K562 (cell line): ENCODE results near the gene NUP210. TPM values are rescaled to one million over a fixed set of nuclear protein-coding genes. Genes with fewer than 3 reads are reported as not detected.
A peak's percentile ranks its signal among the peaks of the same experiment; 100 is the strongest.

ENCODE experiments used
- ATAC-seq: fragments of 200-7000 bp; cut with Tn5 transposase; 3 replicates; pipeline ENCODE4 v1.9.1; 2020; ENCODE audit warnings: moderate library complexity
- BruUV-seq: library from RNA; stranded (reverse); fragments of 400-500 nt; replicated peaks from 2 replicates; lab custom pipeline; 2021; lab: Mats Ljungman, UMichigan
- CTCF ChIA-PET: fragments of 300-600 bp; formaldehyde crosslinking; extraction: SDS; loops from one replicate; lab custom pipeline; 2021; ENCODE audit warnings: low intra/inter-chr PET ratio; lab: Yijun Ruan, JAX
- POLR2A ChIA-PET: fragments of 300-600, 350-650 bp; sonication (Branson Sonifier 250); formaldehyde crosslinking; extraction: SDS; loops from one replicate; lab custom pipeline; 2021; ENCODE audit warnings: antibody characterized with exemption, inconsistent platforms; lab: Yijun Ruan, JAX
- DNase-seq, 4 experiments: peaks; one replicate each; pipeline versions ENCODE4 v3.0.0 to v3.0.0-alpha.2; 2011 to 2018; ENCODE audit warnings: low spot score in 3 of 4, mixed read lengths in 3 of 4; ENCODE audit errors: extremely low read depth in 1 of 4
- FAIRE-seq: peaks from 2 replicates; lab custom pipeline; 2011; peaks lifted over from hg19 to GRCh38; lab: Jason Lieb, UNC
- H2AFZ ChIP-seq: 2 replicates; pipeline ENCODE4 v1.6.0; 2011; ENCODE audit warnings: low read depth, low read length, control low read depth, inconsistent platforms
- H3K27ac ChIP-seq: fragments of 200-600 bp; 3 replicates; pipeline ENCODE4 v1.8.0; 2011; ENCODE audit warnings: low read depth, mild to moderate bottlenecking, control low read depth, inconsistent platforms, low read length, moderate library complexity, mixed read lengths; ENCODE audit errors: extremely low read depth
- H3K27me3 ChIP-seq, 2 experiments: fragments of 300-600 bp in 1 of 2; 2 replicates in 1 of 2; 3 replicates in 1 of 2; pipeline versions ENCODE4 v1.6.0 to v1.8.0; 2011; ENCODE audit warnings: inconsistent platforms in 2 of 2, low read length in 2 of 2, mild to moderate bottlenecking in 1 of 2, mixed read lengths in 1 of 2, moderate library complexity in 1 of 2; ENCODE audit not compliant: control insufficient read depth in 2 of 2, insufficient read depth in 2 of 2
- H3K36me3 ChIP-seq: fragments of 300-600 bp; 3 replicates; pipeline ENCODE4 v1.8.0; 2011; ENCODE audit warnings: mild to moderate bottlenecking, low read length, inconsistent platforms; ENCODE audit not compliant: control insufficient read depth, insufficient read depth
- H3K4me1 ChIP-seq, 2 experiments: fragments of 200-600 bp in 1 of 2; replicated peaks in 1 of 2; 2 replicates in 1 of 2; 3 replicates in 1 of 2; pipeline versions ENCODE4 v1.5.1 to v1.8.0; 2011; ENCODE audit warnings: inconsistent platforms in 2 of 2, low read length in 2 of 2, mild to moderate bottlenecking in 1 of 2, mixed read lengths in 1 of 2, moderate library complexity in 1 of 2; ENCODE audit not compliant: control insufficient read depth in 2 of 2, insufficient read depth in 2 of 2
- H3K4me2 ChIP-seq: 2 replicates; pipeline ENCODE4 v1.6.1; 2011; ENCODE audit warnings: low read length, control low read depth, inconsistent platforms, mixed read lengths; ENCODE audit not compliant: insufficient read depth
- H3K4me3 ChIP-seq: fragments of 200-600 bp; sonication (generic), shearing (Covaris generic); 2 replicates; pipeline ENCODE4 v1.5.1; 2016; ENCODE audit warnings: control low read depth, inconsistent platforms
- H3K79me2 ChIP-seq: fragments of 200-600 bp; 3 replicates; pipeline ENCODE4 v1.8.0; 2011; ENCODE audit warnings: low read length, inconsistent platforms; ENCODE audit not compliant: control insufficient read depth, insufficient read depth
- H3K9ac ChIP-seq, 2 experiments: 2 replicates each; pipeline versions ENCODE4 v1.6.0 to v1.6.1; 2011; ENCODE audit warnings: low read depth in 2 of 2, low read length in 2 of 2, control low read depth in 1 of 2, inconsistent platforms in 1 of 2, mild to moderate bottlenecking in 1 of 2, mixed read lengths in 1 of 2; ENCODE audit not compliant: insufficient read depth in 1 of 2
- H3K9me1 ChIP-seq: one replicate; pipeline ENCODE4 v1.6.0; 2011; ENCODE audit warnings: inconsistent platforms, mild to moderate bottlenecking, low read length, moderate library complexity; ENCODE audit not compliant: control insufficient read depth, insufficient read depth
- H3K9me3 ChIP-seq: replicated peaks from 2 replicates; pipeline ENCODE4 v1.5.1; 2011; ENCODE audit warnings: low read depth, low read length, inconsistent platforms; ENCODE audit not compliant: control insufficient read depth, insufficient read depth
- H4K20me1 ChIP-seq: replicated peaks from 2 replicates; pipeline ENCODE4 v1.6.1; 2011; ENCODE audit warnings: low read length, inconsistent platforms, mixed read lengths; ENCODE audit not compliant: control insufficient read depth, insufficient read depth
- SIN3A ChIP-seq, 2 experiments: fragments of 150-350 bp in 1 of 2; IDR thresholded peaks; 2 replicates each; pipeline ENCODE4 v1.6.1; 2011 to 2016; ENCODE audit warnings: borderline replicate concordance in 2 of 2, low read depth in 2 of 2, low read length in 2 of 2, mild to moderate bottlenecking in 2 of 2, moderate library complexity in 2 of 2; ENCODE audit not compliant: control insufficient read depth in 1 of 2
- WGBS: fragments of 100-300 bp; shearing (Covaris generic); methylation state at CpG from one replicate; pipeline ENCODE4 v1.1.6; 2016; ENCODE audit warnings: low coverage, mixed read lengths; ENCODE audit not compliant: insufficient coverage; ENCODE audit errors: missing lambda C conversion rate; 5-methylcytosine and 5-hydroxymethylcytosine counted together
- in situ Hi-C: fragments of 300-500 bp; cut with MboI; formaldehyde crosslinking; loops from 4 replicates; pipeline ENCODE4 v1.15.0; 2018; ENCODE audit warnings: inconsistent platforms, mixed read lengths
- intact Hi-C: fragments of 100-400 bp; cut with micrococcal nuclease; formaldehyde crosslinking; loops from 2 replicates; pipeline ENCODE4 v1.14.2; 2022
- polyA plus RNA-seq, 8 experiments: library from polyadenylated mRNA; depleted of rRNA in 4 of 8; stranded (reverse) in 5 of 8; unstranded in 3 of 8; fragments of >200 nt; fragmentation: Nextera tagmentation in 2 of 8; fragmentation: Illumina TruSeq in 1 of 8; extraction: Ambion mirVana in 2 of 8; extraction: Trizol in 1 of 8; gene quantifications; 2 replicates each; pipeline versions ENCODE4 v1.2.1 to v1.2.3, GENCODE V29; 2011 to 2014; ENCODE audit warnings: inconsistent platforms in 1 of 8, missing spikeins in 1 of 8
- total RNA-seq, 7 experiments: library from RNA; depleted of rRNA in 6 of 7; stranded (reverse); fragments of >200 nt in 6 of 7; fragmentation: Illumina TruSeq in 2 of 7; extraction: Trizol in 2 of 7; gene quantifications; 2 replicates each; pipeline versions ENCODE4 v1.2.1 to v1.2.3, GENCODE V29; 2011 to 2021; ENCODE audit warnings: low replicate concordance in 1 of 7
- TF ChIP-seq, protein P1 (sequence below): sonication (generic); formaldehyde crosslinking; IDR thresholded peaks from 2 replicates; pipeline ENCODE4 v1.8.0; 2022; ENCODE audit warnings: mild to moderate bottlenecking, missing genetic modification reagents

Gene NUP210
- total and polyA plus RNA-seq, 9 of the 15 experiments (the other 6 are each of a cell fraction or from before 2014, with no cell fraction given): 1.2 to 138 (median 44.0) TPM

DNA sequence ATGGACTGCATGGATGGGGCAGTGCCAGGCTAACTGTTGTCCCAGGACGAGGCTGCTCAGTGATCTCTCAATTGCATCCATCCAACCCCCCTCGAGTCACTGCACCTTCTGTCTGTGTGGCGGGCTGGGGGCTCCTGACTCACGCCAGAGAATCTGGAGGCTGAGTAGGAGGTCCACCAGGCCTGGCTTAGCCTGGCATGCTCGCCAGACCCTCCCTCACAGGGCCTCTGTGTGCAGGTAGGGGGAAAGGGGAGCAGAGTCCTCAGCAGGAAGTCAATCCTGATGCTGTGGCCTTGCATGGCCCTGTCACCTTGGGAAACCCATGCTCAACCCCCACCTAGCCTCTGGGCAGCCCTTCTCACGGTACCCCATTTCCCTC, 140.6 kb downstream of the NUP210 start:
- Histone ChIP-seq H3K27ac (no peak overlapping the region), H2AFZ (no peak overlapping the region), H3K27me3 (peaks cover 41 to 75% of the 10 kb centered on the region in 2 experiments), H3K4me1 (peaks cover 8 to 31% of the 10 kb centered on the region in 2 experiments; a peak in 4 of 5 replicates), H4K20me1 (peaks cover 30% of the 10 kb centered on the region), H3K9ac (peak overlapping the region in 1 of 2 experiments; percentile 3; a peak in 1 of 4 replicates), H3K9me3 (no peaks in the 10 kb centered on the region; the same call in 1 of the 2 replicates), H3K9me1 (no peaks in the 10 kb centered on the region), H3K4me2 (no peak overlapping the region), H3K36me3 (no peaks in the 10 kb centered on the region), H3K4me3 (no peak overlapping the region), H3K79me2 (no peaks in the 10 kb centered on the region)
- TF ChIP-seq SIN3A (IDR thresholded peaks at IDR 0.05; ENCODE audit: borderline replicate concordance in 2 of 2, control insufficient read depth in 1 of 2, low read depth in 2 of 2, low read length in 2 of 2): no peak
- TF ChIP-seq, protein P1, sequence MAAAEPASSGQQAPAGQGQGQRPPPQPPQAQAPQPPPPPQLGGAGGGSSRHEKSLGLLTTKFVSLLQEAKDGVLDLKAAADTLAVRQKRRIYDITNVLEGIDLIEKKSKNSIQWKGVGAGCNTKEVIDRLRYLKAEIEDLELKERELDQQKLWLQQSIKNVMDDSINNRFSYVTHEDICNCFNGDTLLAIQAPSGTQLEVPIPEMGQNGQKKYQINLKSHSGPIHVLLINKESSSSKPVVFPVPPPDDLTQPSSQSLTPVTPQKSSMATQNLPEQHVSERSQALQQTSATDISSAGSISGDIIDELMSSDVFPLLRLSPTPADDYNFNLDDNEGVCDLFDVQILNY: 0 out of 2 replicates have a peak, but pooled peaks have one; percentile 16
- WGBS: 2% methylated on average over 6 of the region's 6 CpGs
- BruUV-seq: no TSS peak
- no peak for DNase-seq
- CTCF ChIA-PET: no interaction called here
- intact Hi-C loops (no loop called here), in situ Hi-C loops (no loop called here)
- ATAC-seq: no peak
- no peak for FAIRE-seq
- POLR2A ChIA-PET: no interaction called here
